Stomach (tissue), 9 donors: Measurements from ENCODE around the gene USP48. TPM values are rescaled to one million over a fixed set of nuclear protein-coding genes. Genes with fewer than 3 reads are reported as not detected.
A peak's percentile ranks its signal among the peaks of the same experiment; 100 is the strongest.

Experiments
- DNase-seq, 2 donors: peaks; one replicate each; pipeline versions ENCODE4 v3.0.0 to v3.0.0-alpha.2; 2013 to 2019
- H3K27ac ChIP-seq, 5 donors: fragments of 200-600 bp in 4 of 5; sonication (generic) in 4 of 5; one replicate each; pipeline ENCODE4 v1.5.1; 2013 to 2019; ENCODE audit warnings: mild to moderate bottlenecking in 1 of 5, moderate library complexity in 1 of 5
- H3K27me3 ChIP-seq, 3 donors: fragments of 200-600 bp; sonication (generic); one replicate each; pipeline ENCODE4 v1.5.1; 2017 to 2019; ENCODE audit warnings: mixed run types in 1 of 3
- H3K36me3 ChIP-seq, 4 donors: fragments of 200-600 bp; sonication (generic); 1 replicate in 3 of 4; 2 replicates in 1 of 4; pipeline ENCODE4 v1.5.1; 2016 to 2019
- H3K4me1 ChIP-seq, 4 donors: fragments of 200-600 bp; sonication (generic); one replicate each; pipeline ENCODE4 v1.5.1; 2016 to 2019
- H3K4me3 ChIP-seq, 4 donors: fragments of 200-600 bp; sonication (generic) in 3 of 4; one replicate each; pipeline ENCODE4 v1.5.1; 2016 to 2019; ENCODE audit warnings: mild to moderate bottlenecking in 1 of 4
- H3K9me3 ChIP-seq, 4 donors: fragments of 200-600 bp; sonication (generic); one replicate each; pipeline ENCODE4 v1.5.1; 2016 to 2019
- EP300 ChIP-seq: sonication (generic); formaldehyde crosslinking; IDR thresholded peaks from one replicate; pipeline ENCODE4 v1.6.1; 2017; ENCODE audit warnings: antibody characterized with exemption
- POLR2A ChIP-seq, 4 donors: fragments of 450-650 bp; IDR thresholded peaks; one replicate each; pipeline ENCODE4 v1.6.1; 2016; ENCODE audit warnings: antibody characterized with exemption in 4 of 4, control low read depth in 2 of 4, mild to moderate bottlenecking in 1 of 4, moderate library complexity in 1 of 4
- POLR2AphosphoS5 ChIP-seq, 3 donors: sonication (generic); formaldehyde crosslinking; IDR thresholded peaks; one replicate each; pipeline ENCODE4 v1.6.1; 2016; ENCODE audit warnings: antibody characterized with exemption in 3 of 3
- WGBS, 5 donors: extraction: QIAGEN DNeasy Blood & Tissue Kit in 3 of 5; methylation state at CpG; one replicate each; pipeline versions ENCODE4 v1.1.5 to v1.1.7; 2013 to 2018; 5-methylcytosine and 5-hydroxymethylcytosine counted together
- intact Hi-C: fragments of 100-400 bp; cut with DNase I; formaldehyde crosslinking; loops from one replicate; pipeline ENCODE4 v1.15.1; 2023; ENCODE audit warnings: low total_unique reads
- polyA plus RNA-seq, 3 donors: library from polyadenylated mRNA; stranded (reverse); fragments of 200-250 nt; gene quantifications; one replicate each; pipeline ENCODE4 v1.2.3, GENCODE V29; 2013
- total RNA-seq, 5 donors: library from RNA; depleted of rRNA; stranded (reverse); fragments of >200 nt; gene quantifications; one replicate each; pipeline versions ENCODE4 v1.1.0 to v1.2.3, GENCODE V29; 2014 to 2016
- TF ChIP-seq, protein P1 (sequence below), 7 experiments: fragments of 450-650 bp in 4 of 7; fragments of 200-600 bp in 3 of 7; sonication (generic) in 3 of 7; IDR thresholded peaks; one replicate each; pipeline ENCODE4 v1.5.1; 2016 to 2019; ENCODE audit warnings: antibody characterized with exemption in 7 of 7, control low read depth in 2 of 7, mild to moderate bottlenecking in 1 of 7
- donor health status: healthy with polysubstance abuse.
- donor health status: Bipolar disorder and iron deficiency.
- donor health status: healthy.

Gene USP48
- total and polyA plus RNA-seq, 8 donors = 12.7 to 144 (median 78.7) TPM

GRCh38 chr1:21653744-21654100 lies 129.2 kb downstream of the USP48 start:
- TF ChIP-seq POLR2A (IDR thresholded peaks at IDR 0.05) = no peak
- TF ChIP-seq, protein P1, sequence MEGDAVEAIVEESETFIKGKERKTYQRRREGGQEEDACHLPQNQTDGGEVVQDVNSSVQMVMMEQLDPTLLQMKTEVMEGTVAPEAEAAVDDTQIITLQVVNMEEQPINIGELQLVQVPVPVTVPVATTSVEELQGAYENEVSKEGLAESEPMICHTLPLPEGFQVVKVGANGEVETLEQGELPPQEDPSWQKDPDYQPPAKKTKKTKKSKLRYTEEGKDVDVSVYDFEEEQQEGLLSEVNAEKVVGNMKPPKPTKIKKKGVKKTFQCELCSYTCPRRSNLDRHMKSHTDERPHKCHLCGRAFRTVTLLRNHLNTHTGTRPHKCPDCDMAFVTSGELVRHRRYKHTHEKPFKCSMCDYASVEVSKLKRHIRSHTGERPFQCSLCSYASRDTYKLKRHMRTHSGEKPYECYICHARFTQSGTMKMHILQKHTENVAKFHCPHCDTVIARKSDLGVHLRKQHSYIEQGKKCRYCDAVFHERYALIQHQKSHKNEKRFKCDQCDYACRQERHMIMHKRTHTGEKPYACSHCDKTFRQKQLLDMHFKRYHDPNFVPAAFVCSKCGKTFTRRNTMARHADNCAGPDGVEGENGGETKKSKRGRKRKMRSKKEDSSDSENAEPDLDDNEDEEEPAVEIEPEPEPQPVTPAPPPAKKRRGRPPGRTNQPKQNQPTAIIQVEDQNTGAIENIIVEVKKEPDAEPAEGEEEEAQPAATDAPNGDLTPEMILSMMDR (IDR thresholded peaks at IDR 0.05) = no peak
- TF ChIP-seq EP300 = no peak
- no peak for TF ChIP-seq POLR2AphosphoS5 (IDR thresholded peaks at IDR 0.05)
- H3K4me3 ChIP-seq = no peak overlapping the region
- WGBS, 5 donors = 20 to 56% (median 48%) methylated on average over 2 to 6 of the region's 6 CpGs

DNA sequence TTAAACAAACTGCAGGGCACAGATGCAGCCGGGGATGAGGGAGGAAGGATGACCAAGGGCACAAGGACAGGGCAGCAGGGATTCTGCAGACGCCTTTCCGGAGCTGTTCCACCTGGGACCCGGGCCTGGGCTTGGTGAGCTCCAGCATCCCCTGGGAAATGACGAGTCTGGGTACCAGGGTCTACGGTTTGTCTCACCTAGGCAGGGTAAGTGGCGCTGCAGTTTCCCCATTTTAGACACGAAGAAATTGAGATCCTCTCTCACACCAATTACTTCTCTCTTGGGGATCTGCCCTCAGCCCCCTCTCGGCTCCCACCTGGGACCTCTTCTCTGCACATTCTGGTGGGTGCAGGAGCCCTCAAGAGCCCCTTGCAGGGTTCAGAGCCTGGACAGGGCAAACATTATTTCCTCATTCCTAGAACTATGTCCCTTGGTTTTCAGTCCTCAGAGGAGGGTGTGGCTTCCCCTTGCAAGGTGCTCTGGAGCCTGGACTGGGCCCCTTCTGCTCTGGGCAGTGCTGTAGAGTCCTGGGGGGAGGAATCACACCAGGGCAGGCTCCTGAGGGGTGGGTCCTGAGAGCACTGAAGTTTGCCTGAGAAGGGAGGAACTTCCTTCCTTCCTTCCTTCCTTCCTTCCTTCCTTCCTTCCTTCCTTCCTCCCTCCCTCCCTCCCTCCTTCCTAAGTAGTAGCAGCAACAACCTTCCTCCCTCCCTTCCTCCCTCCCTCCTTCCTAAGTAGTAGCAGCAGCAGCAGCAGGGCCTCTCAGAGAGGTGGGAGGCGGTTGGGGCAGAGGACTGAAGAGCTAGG lies 129.8 kb downstream of the USP48 start:
- intact Hi-C loops = loop anchor here (10.0 kb wide), 1 partner anchor 138 kb away; no protein-coding TSS in a partner anchor

More at GRCh38 chr1:21653744-21654100, 129.2 kb downstream of the USP48 start:
- Histone ChIP-seq H3K27me3 (peaks cover 2 to 42% (median 5%) of the 10 kb centered on the region in 3 donors), H3K27ac (peak overlapping the region in 4 of 5 donors; percentile 4 to 71 (median 53)), H3K4me1 (peaks cover 18 to 43% (median 26%) of the 10 kb centered on the region in 4 donors), H3K9me3 (no peaks in the 10 kb centered on the region), H3K36me3 (no peaks in the 10 kb centered on the region)
- intact Hi-C loops = loop anchor here (10.0 kb wide), 1 partner anchor 139 kb away; no protein-coding TSS in a partner anchor
- DNase-seq = peak in 1 of 2 donors; percentile 46

DNA sequence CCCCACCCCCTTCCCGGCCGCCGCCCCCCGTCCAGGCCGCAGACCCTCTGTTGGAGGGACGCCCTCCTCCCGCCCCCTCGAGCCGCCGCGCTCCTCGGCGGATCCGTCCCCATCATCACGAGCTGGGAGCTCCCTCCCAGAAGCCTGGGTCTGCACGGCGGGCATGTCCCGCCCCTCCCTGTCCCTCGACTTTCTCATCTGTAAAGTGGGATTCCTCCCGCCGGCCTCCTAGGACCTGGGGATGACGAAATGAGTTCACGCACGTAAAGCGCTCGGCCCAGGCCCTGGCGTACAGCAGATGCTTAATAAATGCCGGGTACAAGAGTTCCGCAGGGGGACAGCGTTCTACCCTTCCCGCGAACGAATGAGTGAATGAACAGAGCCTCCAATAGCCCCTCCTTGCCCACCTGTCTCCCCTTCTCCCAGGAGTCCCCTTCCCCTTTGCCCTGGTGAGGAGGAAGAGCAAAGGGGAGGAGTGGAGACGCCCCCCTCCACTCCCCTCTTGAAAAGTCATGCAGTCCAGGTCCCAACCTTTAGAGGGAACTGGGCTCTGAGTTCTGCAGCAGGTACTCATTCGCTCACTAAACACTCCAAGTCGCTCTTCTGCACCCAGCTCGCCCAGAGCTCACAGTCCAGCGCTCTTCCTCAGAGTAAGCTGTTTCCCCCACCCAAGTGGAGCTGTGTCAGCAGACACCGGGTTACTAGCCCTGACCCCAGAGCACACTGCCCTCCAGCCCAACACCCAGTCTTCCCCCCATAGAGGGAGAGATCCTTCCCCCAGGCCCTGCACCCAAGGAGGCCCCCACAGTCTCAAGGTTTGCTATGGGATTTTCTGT lies 130.6 kb downstream of the USP48 start:
- no peaks in the 10 kb centered on the region for H3K9me3 ChIP-seq
- H3K27ac ChIP-seq = peak overlapping the region; percentile 20 to 71 (median 52)
- peaks cover 3 to 53% (median 5%) of the 10 kb centered on the region in 3 donors for H3K27me3 ChIP-seq
- 19 to 30% (median 21%) methylated on average over 24 to 36 of the region's 39 CpGs for WGBS, 5 donors
- H3K36me3 ChIP-seq = no peaks in the 10 kb centered on the region
- H3K4me3 ChIP-seq = peak overlapping the region; percentile 49 to 53 (median 52)
- intact Hi-C loops = loop anchor here (10.0 kb wide), 1 partner anchor 138 kb away; no protein-coding TSS in a partner anchor
- H3K4me1 ChIP-seq = peaks cover 18 to 43% (median 26%) of the 10 kb centered on the region in 4 donors
- peak in 1 of 2 donors; percentile 61 for DNase-seq
- TF ChIP-seq, protein P1 (IDR thresholded peaks at IDR 0.05) = no peak
- TF ChIP-seq POLR2AphosphoS5 (IDR thresholded peaks at IDR 0.05) (no peak), POLR2A (IDR thresholded peaks at IDR 0.05) (no peak), EP300 (no peak)

More for the DNA sequence above, 129.8 kb downstream of the USP48 start:
- H3K36me3 ChIP-seq = no peaks in the 10 kb centered on the region
- H3K27ac ChIP-seq = peak overlapping the region; percentile 16 to 71 (median 52)
- peak in 1 of 2 donors; percentile 64 for DNase-seq
- H3K27me3 ChIP-seq = peaks cover 3 to 45% (median 5%) of the 10 kb centered on the region in 3 donors
- no peak overlapping the region for H3K4me3 ChIP-seq
- WGBS, 5 donors = 35 to 56% (median 50%) methylated on average over 9 to 10 of the region's 10 CpGs
- TF ChIP-seq POLR2A (IDR thresholded peaks at IDR 0.05) (no peak), EP300 (no peak), POLR2AphosphoS5 (IDR thresholded peaks at IDR 0.05) (no peak)
- TF ChIP-seq, protein P1 (IDR thresholded peaks at IDR 0.05) = no peak
- H3K9me3 ChIP-seq = no peaks in the 10 kb centered on the region
- peaks cover 18 to 43% (median 26%) of the 10 kb centered on the region in 4 donors for H3K4me1 ChIP-seq
